Measurements from ENCODE around the gene PTPRN2.

- TF ChIP-seq GATA3 (IDR thresholded peaks at IDR 0.05; ENCODE audit: low read depth, low read length) (no peak), GATA2 (IDR thresholded peaks at IDR 0.05; ENCODE audit: low read depth, low read length) (no peak)
Observed at GRCh38 chr7:158002486-158003080, 585.0 kb downstream of the PTPRN2 start.

Measured in SH-SY5Y (cell line).